Fibroblast of the conjunctiva (primary cell): ENCODE measurements around the gene SMNDC1.
"Not testable (repeated sequence)": the region's sequence is repeated elsewhere in the genome, so short reads cannot be mapped to it uniquely, and the experiment has no call there.

Experiments
- DNase-seq: peaks from one replicate; pipeline ENCODE4 v3.0.0-alpha.2; 2010; ENCODE audit warnings: low read depth

SMNDC1 gene

GRCh38 chr10:110284262-110284661 lies 20.5 kb downstream of the SMNDC1 start:
- no peak for DNase-seq

GRCh38 chr10:110279407-110279986 lies 25.2 kb downstream of the SMNDC1 start:
- peak; percentile 55 for DNase-seq

GRCh38 chr10:110278562-110279406 lies 25.9 kb downstream of the SMNDC1 start:
- DNase-seq, result no peak

GRCh38 chr10:110277591-110277990 lies 27.1 kb downstream of the SMNDC1 start:
- DNase-seq, result no peak

- no peak for DNase-seq
Observed at GRCh38 chr10:110276603-110277002, 28.1 kb downstream of the SMNDC1 start.

GRCh38 chr10:110275128-110275729 lies 29.5 kb downstream of the SMNDC1 start:
- no peak for DNase-seq

- DNase-seq, result no peak
Observed at GRCh38 chr10:110274647-110275046, 30.1 kb downstream of the SMNDC1 start.

- no peak for DNase-seq
Observed at GRCh38 chr10:110274072-110274627, 30.6 kb downstream of the SMNDC1 start.

- DNase-seq, result peak; percentile 61
Observed at GRCh38 chr10:110273474-110273873, 31.2 kb downstream of the SMNDC1 start.

GRCh38 chr10:110272995-110273394 lies 31.7 kb downstream of the SMNDC1 start:
- not testable (repeated sequence) for DNase-seq

GRCh38 chr10:110269374-110270318 lies 35.1 kb downstream of the SMNDC1 start:
- DNase-seq, result no peak

GRCh38 chr10:110268971-110269370 lies 35.7 kb downstream of the SMNDC1 start:
- no peak for DNase-seq

- no peak for DNase-seq
Observed at GRCh38 chr10:110268442-110268841, 36.3 kb downstream of the SMNDC1 start.

GRCh38 chr10:110267276-110267675 lies 37.4 kb downstream of the SMNDC1 start:
- no peak for DNase-seq

- DNase-seq, result no peak
Observed at GRCh38 chr10:110265573-110266193, 39.0 kb downstream of the SMNDC1 start.

GRCh38 chr10:110263164-110263563 lies 41.6 kb downstream of the SMNDC1 start:
- no peak for DNase-seq

GRCh38 chr10:110260746-110261477 lies 43.8 kb downstream of the SMNDC1 start:
- DNase-seq, result no peak

GRCh38 chr10:110259317-110259716 lies 45.4 kb downstream of the SMNDC1 start:
- no peak for DNase-seq

- DNase-seq, result no peak
Observed at GRCh38 chr10:110258542-110258941, 46.2 kb downstream of the SMNDC1 start.

- no peak for DNase-seq
Observed at GRCh38 chr10:110254467-110254866, 50.3 kb downstream of the SMNDC1 start.

GRCh38 chr10:110252151-110252550 lies 52.6 kb downstream of the SMNDC1 start:
- DNase-seq, result no peak
